Measurements from ENCODE around the gene DUSP7.

DUSP7 gene

GRCh38 chr3:52086976-52087663 lies 30.7 kb upstream of the DUSP7 start:
- no peak for DNase-seq (ENCODE audit: low spot score)

GRCh38 chr3:52086461-52086860 lies 30.1 kb upstream of the DUSP7 start:
- DNase-seq (ENCODE audit: low spot score): no peak

- no peak for DNase-seq (ENCODE audit: low spot score)
Measured at GRCh38 chr3:52085681-52086282, 29.4 kb upstream of the DUSP7 start.

GRCh38 chr3:52084954-52085680 lies 28.7 kb upstream of the DUSP7 start:
- no peak for DNase-seq (ENCODE audit: low spot score)

DNA sequence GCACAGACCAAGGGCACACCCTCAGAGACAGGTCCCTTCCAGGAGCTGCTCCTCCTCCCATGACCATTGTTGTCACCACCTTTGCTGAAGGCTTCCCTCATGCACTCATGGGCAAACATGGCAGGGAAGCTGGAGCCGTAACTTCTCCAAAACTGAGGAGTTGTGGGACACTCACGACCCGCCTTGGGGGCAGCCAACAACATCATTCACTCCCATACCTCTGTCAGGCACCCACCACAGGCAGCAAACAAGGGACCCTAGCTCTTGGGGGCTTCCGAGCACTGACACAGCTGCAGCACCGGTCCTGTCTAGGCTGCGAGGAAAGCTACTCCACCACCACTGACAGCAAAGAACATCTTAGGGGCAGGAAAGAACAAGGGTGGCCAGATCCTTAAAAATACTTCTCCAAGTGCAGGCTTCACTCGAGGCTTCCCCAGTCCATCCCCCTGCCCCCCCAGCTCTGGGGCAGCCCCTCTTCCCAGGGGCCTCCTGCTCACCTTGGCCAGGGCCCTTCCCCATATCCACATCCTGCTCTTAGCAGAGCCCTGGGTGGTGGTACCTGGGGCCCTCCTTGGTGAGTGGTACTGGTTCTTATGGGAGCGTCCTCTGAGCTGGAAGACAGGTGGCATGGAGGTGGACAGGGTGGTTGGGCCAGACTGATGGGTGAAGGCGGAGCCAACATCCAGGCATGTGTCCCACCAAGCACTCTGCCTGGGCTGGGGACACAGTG lies 28.0 kb upstream of the DUSP7 start:
- no peak for DNase-seq (ENCODE audit: low spot score)

- no peak for DNase-seq (ENCODE audit: low spot score)
Measured at GRCh38 chr3:52083556-52084087, 27.3 kb upstream of the DUSP7 start.

DNA sequence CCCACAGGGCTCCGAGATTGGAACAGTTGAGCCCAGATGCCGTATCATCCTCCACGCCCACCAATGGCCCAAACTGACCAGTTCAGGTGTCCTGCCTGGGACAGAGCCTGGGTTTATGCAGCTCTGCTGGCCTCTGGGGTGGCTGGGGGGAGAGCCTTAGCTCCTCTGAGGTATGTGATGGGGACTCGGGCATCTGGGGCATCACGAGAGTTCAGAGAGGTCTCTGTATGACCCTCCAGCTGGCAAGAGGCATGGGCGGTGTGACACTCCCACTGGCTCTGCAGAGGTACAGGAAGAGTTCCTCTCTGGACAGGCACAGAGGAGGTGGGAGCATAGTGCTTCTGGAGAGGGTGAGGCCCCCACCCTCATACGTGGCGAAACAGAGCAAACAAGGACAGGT lies 26.6 kb upstream of the DUSP7 start:
- no peak for DNase-seq (ENCODE audit: low spot score)

GRCh38 chr3:52080830-52081719 lies 24.7 kb upstream of the DUSP7 start:
- DNase-seq (ENCODE audit: low spot score): peak; percentile 53

GRCh38 chr3:52079958-52080357 lies 23.6 kb upstream of the DUSP7 start:
- no peak for DNase-seq (ENCODE audit: low spot score)

GRCh38 chr3:52078781-52079560 lies 22.6 kb upstream of the DUSP7 start:
- no peak for DNase-seq (ENCODE audit: low spot score)

DNA sequence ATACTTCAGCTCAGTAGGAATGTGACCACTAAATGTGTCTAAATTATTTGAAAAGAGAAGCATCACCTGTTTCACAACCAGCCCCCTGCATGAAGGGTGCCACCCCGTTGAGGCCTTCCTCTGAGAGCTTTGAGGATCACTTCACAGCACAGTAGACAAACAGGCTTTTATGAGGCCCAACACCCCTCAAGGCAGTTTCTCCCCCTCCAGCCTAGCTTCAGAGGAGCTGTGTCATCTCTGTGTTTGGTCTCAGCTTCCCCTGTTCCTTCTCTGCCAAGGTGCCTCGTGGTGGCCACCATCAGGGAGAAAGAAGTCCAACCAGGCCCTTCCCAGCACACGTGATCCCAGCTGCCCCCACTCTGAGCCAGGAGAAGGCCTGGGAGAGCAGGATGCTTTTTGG lies 21.6 kb upstream of the DUSP7 start:
- DNase-seq (ENCODE audit: low spot score): no peak

GRCh38 chr3:52076896-52077780 lies 20.8 kb upstream of the DUSP7 start:
- DNase-seq (ENCODE audit: low spot score): no peak

DNA sequence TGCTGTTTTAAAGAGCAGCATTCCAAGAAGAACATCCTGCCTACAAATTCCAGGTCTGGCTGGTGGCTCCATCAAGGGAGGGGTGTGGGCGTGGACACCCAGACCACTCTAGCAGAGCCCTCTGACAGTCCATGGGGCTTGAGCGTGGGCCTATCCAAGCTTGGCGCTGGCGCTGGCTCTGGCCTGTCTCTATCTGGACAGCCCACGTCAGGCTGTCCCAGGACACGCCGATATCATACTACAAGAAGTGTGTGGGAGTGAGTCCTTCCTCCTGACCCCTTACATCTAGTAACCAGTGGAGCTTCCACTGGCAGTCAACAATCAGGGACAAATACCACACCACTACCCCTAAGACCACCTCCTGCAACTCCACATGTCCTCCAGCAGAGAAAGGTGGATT lies 17.1 kb upstream of the DUSP7 start:
- no peak for DNase-seq (ENCODE audit: low spot score)

DNA sequence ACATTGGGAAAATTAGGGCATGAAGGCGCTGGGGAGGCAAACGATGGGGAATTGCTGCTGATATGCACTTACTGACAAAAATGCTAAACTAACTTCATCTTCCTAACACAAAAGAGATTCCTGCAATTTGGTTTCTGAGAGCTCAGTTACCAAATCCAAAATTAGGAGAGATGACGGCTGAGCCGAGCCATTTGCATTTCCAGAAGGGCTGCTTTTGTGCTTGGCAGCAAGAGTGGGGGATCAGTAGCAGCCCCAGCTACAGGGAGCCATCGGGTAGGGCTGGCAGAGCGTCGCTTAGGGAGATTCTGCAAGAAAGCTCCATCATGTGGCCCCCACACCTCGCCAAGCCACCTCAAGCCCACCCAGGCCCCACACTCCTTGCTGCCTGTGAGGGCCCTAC lies 16.1 kb upstream of the DUSP7 start:
- DNase-seq (ENCODE audit: low spot score): no peak

- no peak for DNase-seq (ENCODE audit: low spot score)
Measured at GRCh38 chr3:52072020-52072419, 15.6 kb upstream of the DUSP7 start.

- DNase-seq (ENCODE audit: low spot score): no peak
Measured at GRCh38 chr3:52070724-52071621, 14.6 kb upstream of the DUSP7 start.

DNA sequence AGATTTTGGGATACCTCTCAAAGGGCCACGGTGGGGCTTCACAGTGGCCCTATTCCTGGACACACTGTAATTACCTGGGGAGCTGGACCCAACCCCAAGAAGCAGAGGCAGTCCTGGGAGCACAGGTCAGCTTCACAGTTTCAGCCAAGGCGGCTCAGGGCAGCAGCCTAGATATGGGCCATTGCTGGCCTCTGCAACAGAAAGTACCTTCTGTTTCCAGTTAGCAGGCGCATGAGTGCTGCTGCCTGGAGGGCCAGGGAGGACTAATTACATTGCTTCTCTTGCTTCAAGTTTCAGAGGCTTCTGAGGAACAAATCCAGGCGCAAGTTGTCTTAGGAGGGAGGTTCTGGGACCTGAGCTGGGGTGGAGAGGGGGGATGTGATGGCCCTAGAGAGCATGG lies 13.5 kb upstream of the DUSP7 start:
- DNase-seq (ENCODE audit: low spot score): no peak

DNA sequence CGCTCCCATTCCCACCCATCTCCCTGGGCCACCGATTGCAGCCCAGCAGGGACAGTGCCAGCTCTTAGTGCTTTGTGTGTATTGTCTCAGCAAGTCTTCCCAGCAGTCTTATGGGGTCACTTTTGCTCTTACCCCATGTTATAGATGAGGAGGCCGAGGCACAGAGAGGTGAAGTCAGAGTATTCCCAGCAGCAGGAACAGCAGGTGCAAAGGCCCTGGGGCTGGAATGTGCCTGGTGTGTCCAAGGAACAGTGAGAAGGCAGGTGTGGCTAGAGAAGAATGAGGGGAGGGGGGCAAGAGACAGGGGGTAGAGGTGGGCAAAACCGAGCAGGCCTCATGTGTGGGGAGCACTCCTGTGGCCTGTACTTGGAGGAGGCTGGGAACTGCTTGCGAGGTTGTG lies 12.8 kb upstream of the DUSP7 start:
- DNase-seq (ENCODE audit: low spot score): no peak

DNA sequence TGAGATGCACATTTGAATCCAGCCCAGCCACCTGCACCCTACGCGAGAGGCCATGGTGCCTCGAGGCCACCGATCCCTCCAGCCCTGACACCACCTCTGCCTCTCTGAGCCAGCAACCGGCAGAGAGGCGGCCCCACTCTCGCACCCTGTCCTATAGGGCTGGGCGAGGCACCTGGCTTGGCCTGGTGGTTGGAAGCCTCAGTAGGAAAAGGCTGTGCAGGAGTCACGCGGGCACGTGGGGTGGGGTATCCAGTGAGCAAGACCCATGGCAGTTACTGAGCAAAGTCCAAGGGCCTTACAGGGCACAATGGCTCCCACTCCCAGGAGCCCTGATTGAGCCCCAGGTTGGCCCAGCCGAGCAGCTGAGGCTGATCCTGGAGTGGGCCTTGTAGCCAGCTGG lies 12.4 kb upstream of the DUSP7 start:
- DNase-seq (ENCODE audit: low spot score): no peak
